HL-60 (cell line): ENCODE measurements around the gene CDC20.

Experiments
- GABPA ChIP-seq: IDR thresholded peaks from 2 replicates; pipeline ENCODE4 v1.6.1; 2012; ENCODE audit warnings: low read depth
- POLR2AphosphoS5 ChIP-seq: IDR thresholded peaks from 2 replicates; pipeline ENCODE4 v1.6.1; 2012; ENCODE audit warnings: low read depth
- TF ChIP-seq, protein P1 (sequence below): IDR thresholded peaks from one replicate; pipeline ENCODE4 v1.5.1; 2011; ENCODE audit warnings: low read length, control low read depth, inconsistent platforms; ENCODE audit not compliant: insufficient read depth
- TF ChIP-seq, protein P2 (sequence below): IDR thresholded peaks from 2 replicates; pipeline ENCODE4 v1.6.1; 2012; ENCODE audit warnings: low read depth; ENCODE audit not compliant: insufficient replicate concordance

DNA sequence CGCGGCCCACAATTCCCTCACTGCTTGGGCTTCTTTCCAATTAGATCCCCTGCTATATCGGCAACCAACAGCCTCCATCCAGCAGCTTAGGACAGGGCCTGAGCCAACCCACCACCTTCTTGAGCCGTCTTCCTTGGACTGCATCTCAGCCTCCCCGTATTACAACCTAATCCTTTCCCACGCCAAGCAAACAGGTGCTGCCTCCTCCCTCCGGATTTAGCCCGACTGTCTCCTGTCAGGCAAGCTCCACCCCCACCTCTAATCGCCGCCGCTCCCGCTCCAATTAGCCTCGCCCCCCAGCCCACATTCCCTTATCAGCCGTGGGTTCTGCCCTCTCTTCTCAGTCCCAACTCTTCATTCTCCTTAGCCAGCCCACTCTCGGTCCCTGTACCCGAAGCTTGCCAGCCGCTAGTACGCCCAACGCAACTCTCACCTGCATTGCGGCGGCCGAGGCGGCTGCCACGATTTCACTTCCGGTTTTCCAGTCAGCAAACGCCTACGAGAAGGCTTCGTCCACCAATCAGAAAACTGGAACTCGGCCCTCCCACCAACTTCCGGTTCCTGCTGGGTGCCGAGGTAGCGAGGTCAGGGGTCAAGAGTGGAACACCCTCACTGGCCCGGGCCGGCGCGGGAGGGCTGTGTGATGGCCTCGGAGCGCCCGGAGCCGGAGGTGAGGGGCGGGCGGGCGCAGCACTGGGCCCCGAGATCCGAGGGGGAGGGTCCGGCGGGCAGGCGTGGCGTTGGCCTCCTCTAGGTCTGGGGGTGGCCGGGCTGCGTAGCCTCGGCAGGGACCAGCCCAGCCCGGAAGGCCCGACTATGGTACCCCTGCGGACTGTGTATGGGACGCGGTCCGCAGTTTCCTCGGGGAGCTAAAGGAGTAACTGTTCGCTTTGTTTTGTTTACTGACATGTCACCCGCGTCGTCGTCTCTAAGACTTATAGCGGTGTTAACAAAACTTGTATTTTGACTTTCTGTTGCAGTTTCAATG lies 30.8 kb downstream of the CDC20 start, which contains the start of the genes MED8 and SZT2:
- TF ChIP-seq POLR2AphosphoS5, result peak; percentile 85; the same call in 1 of the 2 replicates
- TF ChIP-seq, protein P1, sequence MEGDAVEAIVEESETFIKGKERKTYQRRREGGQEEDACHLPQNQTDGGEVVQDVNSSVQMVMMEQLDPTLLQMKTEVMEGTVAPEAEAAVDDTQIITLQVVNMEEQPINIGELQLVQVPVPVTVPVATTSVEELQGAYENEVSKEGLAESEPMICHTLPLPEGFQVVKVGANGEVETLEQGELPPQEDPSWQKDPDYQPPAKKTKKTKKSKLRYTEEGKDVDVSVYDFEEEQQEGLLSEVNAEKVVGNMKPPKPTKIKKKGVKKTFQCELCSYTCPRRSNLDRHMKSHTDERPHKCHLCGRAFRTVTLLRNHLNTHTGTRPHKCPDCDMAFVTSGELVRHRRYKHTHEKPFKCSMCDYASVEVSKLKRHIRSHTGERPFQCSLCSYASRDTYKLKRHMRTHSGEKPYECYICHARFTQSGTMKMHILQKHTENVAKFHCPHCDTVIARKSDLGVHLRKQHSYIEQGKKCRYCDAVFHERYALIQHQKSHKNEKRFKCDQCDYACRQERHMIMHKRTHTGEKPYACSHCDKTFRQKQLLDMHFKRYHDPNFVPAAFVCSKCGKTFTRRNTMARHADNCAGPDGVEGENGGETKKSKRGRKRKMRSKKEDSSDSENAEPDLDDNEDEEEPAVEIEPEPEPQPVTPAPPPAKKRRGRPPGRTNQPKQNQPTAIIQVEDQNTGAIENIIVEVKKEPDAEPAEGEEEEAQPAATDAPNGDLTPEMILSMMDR, result no peak
- TF ChIP-seq, protein P2, sequence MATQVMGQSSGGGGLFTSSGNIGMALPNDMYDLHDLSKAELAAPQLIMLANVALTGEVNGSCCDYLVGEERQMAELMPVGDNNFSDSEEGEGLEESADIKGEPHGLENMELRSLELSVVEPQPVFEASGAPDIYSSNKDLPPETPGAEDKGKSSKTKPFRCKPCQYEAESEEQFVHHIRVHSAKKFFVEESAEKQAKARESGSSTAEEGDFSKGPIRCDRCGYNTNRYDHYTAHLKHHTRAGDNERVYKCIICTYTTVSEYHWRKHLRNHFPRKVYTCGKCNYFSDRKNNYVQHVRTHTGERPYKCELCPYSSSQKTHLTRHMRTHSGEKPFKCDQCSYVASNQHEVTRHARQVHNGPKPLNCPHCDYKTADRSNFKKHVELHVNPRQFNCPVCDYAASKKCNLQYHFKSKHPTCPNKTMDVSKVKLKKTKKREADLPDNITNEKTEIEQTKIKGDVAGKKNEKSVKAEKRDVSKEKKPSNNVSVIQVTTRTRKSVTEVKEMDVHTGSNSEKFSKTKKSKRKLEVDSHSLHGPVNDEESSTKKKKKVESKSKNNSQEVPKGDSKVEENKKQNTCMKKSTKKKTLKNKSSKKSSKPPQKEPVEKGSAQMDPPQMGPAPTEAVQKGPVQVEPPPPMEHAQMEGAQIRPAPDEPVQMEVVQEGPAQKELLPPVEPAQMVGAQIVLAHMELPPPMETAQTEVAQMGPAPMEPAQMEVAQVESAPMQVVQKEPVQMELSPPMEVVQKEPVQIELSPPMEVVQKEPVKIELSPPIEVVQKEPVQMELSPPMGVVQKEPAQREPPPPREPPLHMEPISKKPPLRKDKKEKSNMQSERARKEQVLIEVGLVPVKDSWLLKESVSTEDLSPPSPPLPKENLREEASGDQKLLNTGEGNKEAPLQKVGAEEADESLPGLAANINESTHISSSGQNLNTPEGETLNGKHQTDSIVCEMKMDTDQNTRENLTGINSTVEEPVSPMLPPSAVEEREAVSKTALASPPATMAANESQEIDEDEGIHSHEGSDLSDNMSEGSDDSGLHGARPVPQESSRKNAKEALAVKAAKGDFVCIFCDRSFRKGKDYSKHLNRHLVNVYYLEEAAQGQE, result no peak
- TF ChIP-seq GABPA, result peak; percentile 93
